Activated T-cell treated with anti-CD3 and anti-CD28 coated beads, Interleukin-2, amount 50 U/mL, for 24 hours (primary cell): ENCODE results near the gene ADGRG6.
A peak's percentile ranks its signal among the peaks of the same experiment; 100 is the strongest.

Experiments
- DNase-seq: peaks from one replicate; pipeline ENCODE4 v3.0.0-alpha.2; 2020
- H3K27ac Mint-ChIP-seq: 2 replicates; pipeline ENCODE4 v1.8.0; 2020; ENCODE audit warnings: mild to moderate bottlenecking, mixed read lengths
- H3K27me3 Mint-ChIP-seq: 2 replicates; pipeline ENCODE4 v1.8.0; 2020; ENCODE audit warnings: mixed read lengths
- H3K36me3 Mint-ChIP-seq: 2 replicates; pipeline ENCODE4 v1.8.0; 2020; ENCODE audit warnings: low read depth, mixed read lengths
- H3K4me1 Mint-ChIP-seq: 2 replicates; pipeline ENCODE4 v1.8.0; 2020; ENCODE audit warnings: low read depth, mixed read lengths
- H3K4me3 Mint-ChIP-seq: 2 replicates; pipeline ENCODE4 v1.8.0; 2020; ENCODE audit warnings: mild to moderate bottlenecking, moderate library complexity, mixed read lengths
- H3K9me3 Mint-ChIP-seq: 2 replicates; pipeline ENCODE4 v1.8.0; 2020; ENCODE audit warnings: mixed read lengths

Gene ADGRG6

DNA sequence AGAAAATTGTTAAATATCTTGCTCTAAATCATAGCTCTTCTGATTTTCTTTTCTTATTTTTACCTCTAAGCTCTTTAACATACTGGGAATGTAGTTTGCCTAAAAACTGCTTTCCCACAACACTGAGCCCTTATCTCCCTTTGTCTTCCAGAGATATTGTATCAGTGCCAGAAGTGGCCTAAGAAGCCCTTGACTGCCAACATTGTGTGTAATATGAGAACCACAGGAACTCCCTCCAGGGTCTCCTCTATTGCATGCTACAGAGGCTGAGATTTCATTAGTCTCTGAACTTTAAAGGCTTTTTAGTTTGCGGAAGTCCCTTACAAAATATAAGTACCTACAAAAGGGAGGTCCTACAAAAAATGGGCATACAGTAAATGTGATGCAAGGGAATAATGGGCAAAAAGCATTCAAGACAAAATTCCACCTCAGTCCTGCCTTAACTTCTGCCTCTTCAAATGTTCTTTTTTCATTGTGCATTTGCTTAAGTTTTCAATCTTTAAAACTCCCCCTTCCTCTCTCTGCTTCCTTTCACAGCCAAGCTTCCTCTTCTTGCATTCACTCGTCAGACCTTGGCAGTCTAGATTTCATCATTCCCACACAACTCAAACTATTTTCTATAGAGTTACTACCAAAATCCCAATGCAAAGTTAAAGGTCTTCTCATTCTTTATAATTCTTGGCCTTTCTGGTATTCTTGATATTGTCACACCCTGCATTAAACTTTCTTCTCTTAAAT is 76.5 kb downstream of the ADGRG6 start:
- H3K36me3 Mint-ChIP-seq = no peaks in the 10 kb centered on the region
- peaks cover 11% of the 10 kb centered on the region for H3K27me3 Mint-ChIP-seq
- no peak for DNase-seq
- no peak overlapping the region for H3K27ac Mint-ChIP-seq
- H3K9me3 Mint-ChIP-seq = no peaks in the 10 kb centered on the region
- no peaks in the 10 kb centered on the region for H3K4me1 Mint-ChIP-seq
- H3K4me3 Mint-ChIP-seq = no peak overlapping the region

DNA sequence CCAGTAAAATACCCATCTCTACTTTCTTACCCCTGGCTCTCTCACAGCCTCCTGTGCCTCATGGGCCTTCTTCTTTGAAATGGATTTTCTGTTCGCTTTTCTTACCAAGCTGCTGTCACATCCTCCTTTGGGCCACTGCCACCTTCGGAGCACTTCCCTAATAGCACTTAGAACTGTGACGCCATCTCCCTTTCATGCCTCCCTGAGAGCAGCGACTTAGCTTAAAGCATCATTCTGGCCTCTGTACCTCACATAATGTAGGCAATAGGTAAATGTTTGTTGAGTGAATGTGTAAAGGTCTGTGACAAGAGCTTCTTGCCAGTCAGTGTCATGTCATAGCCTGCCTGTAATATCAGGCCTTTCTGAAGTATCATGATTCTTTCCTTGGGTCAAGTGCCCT is 78.8 kb downstream of the ADGRG6 start:
- Mint-ChIP-seq H3K27ac (no peak overlapping the region), H3K27me3 (peaks cover 6% of the 10 kb centered on the region), H3K9me3 (no peaks in the 10 kb centered on the region), H3K4me1 (no peaks in the 10 kb centered on the region), H3K4me3 (no peak overlapping the region), H3K36me3 (no peaks in the 10 kb centered on the region)
- no peak for DNase-seq

GRCh38 chr6:142381181-142381580 is 79.4 kb downstream of the ADGRG6 start:
- Mint-ChIP-seq H3K36me3 (no peaks in the 10 kb centered on the region), H3K27ac (no peak overlapping the region), H3K4me1 (no peaks in the 10 kb centered on the region), H3K4me3 (no peak overlapping the region), H3K9me3 (no peaks in the 10 kb centered on the region), H3K27me3 (peaks cover 6% of the 10 kb centered on the region)
- DNase-seq = no peak

DNA sequence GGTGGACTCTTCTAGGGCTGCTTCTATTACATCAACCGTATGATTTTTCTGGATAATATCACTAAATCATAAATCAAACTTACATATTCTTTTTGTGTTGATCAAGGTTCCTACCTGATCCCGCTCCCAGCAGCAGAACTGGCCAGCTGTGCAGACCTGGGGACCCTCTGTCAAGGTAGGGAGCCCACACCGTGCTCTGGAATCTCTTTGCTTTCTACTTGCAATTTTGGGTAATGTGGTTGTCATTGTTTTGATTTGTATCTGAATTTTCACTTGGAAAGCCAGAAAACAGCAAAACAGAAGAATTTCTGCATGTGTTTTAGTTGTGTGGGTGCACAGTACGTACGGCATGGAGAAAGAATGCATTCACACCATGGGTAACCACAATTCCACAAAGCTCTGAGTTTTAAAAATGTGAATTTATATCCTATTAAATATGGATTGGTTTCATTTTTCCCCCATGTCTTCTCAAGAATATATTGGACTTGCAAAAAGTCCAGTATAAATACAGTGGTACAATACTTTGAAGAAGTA is 80.1 kb downstream of the ADGRG6 start:
- no peaks in the 10 kb centered on the region for H3K4me1 Mint-ChIP-seq
- H3K27me3 Mint-ChIP-seq = peaks cover 5% of the 10 kb centered on the region
- no peak overlapping the region for H3K27ac Mint-ChIP-seq
- no peaks in the 10 kb centered on the region for H3K36me3 Mint-ChIP-seq
- DNase-seq = no peak
- H3K4me3 Mint-ChIP-seq = no peak overlapping the region
- H3K9me3 Mint-ChIP-seq = no peaks in the 10 kb centered on the region

DNA sequence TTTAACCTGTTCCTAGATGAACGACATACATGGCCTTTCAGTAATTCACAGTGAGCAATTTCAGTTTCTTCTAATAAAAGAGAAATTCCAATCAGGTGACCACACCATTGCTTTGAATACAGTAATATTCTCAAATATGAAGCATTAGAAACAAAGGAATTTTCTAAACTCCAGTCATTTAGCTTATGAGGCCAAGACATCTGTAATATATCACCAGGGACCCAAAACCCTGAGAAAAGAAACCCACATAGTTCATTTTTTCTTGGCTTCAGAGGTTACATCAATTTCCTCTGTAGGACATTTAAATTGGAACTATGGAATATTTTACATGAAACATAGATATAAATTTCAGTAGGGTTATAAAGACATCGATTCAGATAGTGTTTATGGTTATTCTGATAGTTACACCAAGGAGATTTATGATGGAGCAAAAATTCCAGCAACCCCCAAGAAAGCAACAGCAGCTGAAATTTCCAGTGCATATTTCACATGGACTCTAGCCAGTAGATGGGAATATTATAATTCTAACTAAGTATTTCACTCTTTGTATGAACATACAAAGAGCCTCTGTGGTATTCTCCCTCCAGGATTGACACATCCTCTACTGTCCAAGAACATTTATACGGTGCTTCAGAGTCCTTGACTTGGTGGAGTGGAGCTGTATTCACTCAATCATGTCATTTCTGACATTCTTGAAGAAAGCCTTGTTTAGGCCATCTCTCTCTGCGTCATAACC is 82.9 kb downstream of the ADGRG6 start:
- Mint-ChIP-seq H3K4me1 (no peaks in the 10 kb centered on the region), H3K27ac (no peak overlapping the region), H3K4me3 (no peak overlapping the region), H3K36me3 (no peaks in the 10 kb centered on the region), H3K27me3 (peaks cover 4% of the 10 kb centered on the region), H3K9me3 (no peaks in the 10 kb centered on the region)
- DNase-seq = no peak

DNA sequence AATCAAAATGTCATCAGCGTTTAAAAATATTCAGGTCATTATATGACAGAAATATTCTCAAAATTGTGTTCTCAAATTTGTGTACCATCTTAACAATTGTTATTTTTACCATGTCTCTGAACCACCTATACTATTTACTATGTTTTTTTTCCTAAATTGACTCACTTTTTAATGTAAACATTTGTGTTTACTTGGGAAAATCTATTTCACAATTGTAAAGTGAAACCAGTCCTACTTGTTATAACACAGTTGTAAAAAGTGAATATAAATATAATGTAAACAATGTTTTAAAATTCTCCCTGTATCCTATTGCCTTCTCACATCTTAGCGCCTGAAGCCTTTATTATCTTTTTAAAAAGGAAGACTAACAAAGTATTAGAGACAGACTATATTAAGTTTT is 83.5 kb downstream of the ADGRG6 start:
- no peaks in the 10 kb centered on the region for H3K27me3 Mint-ChIP-seq
- no peak overlapping the region for H3K4me3 Mint-ChIP-seq
- H3K9me3 Mint-ChIP-seq = no peaks in the 10 kb centered on the region
- no peak overlapping the region for H3K27ac Mint-ChIP-seq
- no peaks in the 10 kb centered on the region for H3K36me3 Mint-ChIP-seq
- no peaks in the 10 kb centered on the region for H3K4me1 Mint-ChIP-seq
- no peak for DNase-seq

DNA sequence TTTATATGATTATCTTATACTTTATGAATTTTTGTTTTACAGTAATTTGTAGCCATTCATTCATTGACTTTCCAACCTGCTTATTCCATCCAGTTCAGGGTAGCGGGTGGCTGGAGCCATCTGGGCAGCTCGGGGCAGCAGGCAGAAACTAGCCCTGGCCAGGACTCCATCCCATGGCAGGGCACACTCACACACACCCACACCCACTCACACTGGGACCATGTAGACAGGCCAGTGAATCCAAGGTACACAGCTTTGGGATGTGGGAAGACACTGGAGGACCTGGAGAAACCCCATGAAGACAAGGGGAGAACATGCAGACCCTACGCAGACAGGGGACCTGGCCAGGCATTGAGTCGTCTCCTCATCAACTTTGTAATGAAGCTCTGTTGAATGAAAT is 84.8 kb downstream of the ADGRG6 start:
- Mint-ChIP-seq H3K27me3 (no peaks in the 10 kb centered on the region), H3K4me3 (no peak overlapping the region), H3K9me3 (no peaks in the 10 kb centered on the region), H3K27ac (no peak overlapping the region), H3K36me3 (no peaks in the 10 kb centered on the region), H3K4me1 (peaks cover 2% of the 10 kb centered on the region)
- no peak for DNase-seq

DNA sequence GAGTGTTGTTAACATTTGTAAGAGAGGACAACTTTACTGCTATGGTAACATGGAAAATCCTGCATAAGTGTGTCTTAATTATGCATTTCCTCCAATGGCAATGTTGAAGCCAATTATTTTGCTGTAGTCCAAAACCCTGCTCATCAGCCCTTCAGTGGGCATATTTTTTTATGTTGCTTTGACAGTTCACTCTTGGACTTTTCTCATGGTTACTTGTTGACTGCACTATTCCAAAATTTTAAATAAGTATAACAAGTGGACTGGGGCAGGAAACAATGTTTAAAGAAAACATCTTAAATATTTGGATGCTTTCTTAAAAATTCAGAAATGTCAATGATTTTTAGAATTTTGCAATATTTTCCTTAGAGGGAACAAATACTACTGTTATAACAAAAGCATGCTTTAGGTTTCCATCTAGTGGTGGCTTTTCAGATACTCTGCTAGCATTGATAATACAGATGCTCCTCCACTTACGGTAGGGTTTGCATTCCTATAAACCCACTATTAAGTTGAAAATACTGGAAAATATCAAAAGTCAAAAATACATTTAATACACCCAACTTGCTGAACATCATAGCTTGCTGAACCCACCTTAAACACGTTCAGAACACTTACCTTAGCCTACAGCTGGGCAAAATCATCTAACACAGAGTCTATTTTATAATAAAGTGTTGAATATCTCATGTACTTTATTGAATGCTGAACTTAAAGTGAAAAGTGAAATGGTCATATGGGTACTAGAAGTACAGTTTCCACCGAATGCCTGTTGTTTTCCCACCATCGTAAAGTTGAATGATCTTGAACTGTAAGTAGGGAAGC is 86.4 kb downstream of the ADGRG6 start:
- no peaks in the 10 kb centered on the region for H3K9me3 Mint-ChIP-seq
- DNase-seq = no peak
- H3K27ac Mint-ChIP-seq = no peak overlapping the region
- no peaks in the 10 kb centered on the region for H3K36me3 Mint-ChIP-seq
- peaks cover under 1% of the 10 kb centered on the region for H3K27me3 Mint-ChIP-seq
- peaks cover 2% of the 10 kb centered on the region for H3K4me1 Mint-ChIP-seq
- H3K4me3 Mint-ChIP-seq = no peak overlapping the region

DNA sequence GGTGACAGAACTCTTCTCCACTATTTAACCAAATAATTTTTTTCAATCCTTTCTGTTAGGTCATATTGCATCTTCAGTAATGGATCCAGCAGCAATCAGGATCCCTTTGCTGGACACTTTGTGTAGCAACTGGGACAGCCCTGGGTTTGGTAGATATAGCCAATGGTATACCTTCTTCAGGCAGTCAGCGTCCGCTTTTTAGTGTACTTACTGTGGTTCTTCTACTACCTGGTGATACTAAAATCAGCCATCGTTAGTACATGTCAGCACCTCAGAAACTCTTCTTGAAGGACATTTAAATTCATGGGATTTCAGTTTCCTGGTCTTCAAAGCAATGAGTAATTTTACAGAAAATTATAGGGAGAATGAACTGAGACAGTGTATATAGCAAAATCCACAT is 93.5 kb downstream of the ADGRG6 start:
- Mint-ChIP-seq H3K27me3 (peaks cover 21% of the 10 kb centered on the region), H3K4me1 (peaks cover 36% of the 10 kb centered on the region), H3K36me3 (no peaks in the 10 kb centered on the region), H3K9me3 (no peaks in the 10 kb centered on the region), H3K27ac (peak overlapping the region; percentile 53), H3K4me3 (no peak overlapping the region)
- DNase-seq = no peak

- peaks cover 41% of the 10 kb centered on the region for H3K4me1 Mint-ChIP-seq
- H3K27me3 Mint-ChIP-seq = peaks cover 21% of the 10 kb centered on the region
- H3K4me3 Mint-ChIP-seq = peak overlapping the region; percentile 1
- no peaks in the 10 kb centered on the region for H3K9me3 Mint-ChIP-seq
- H3K27ac Mint-ChIP-seq = peak overlapping the region; percentile 53
- no peaks in the 10 kb centered on the region for H3K36me3 Mint-ChIP-seq
- no peak for DNase-seq
Observed at GRCh38 chr6:142395768-142396231, 94.0 kb downstream of the ADGRG6 start.

DNA sequence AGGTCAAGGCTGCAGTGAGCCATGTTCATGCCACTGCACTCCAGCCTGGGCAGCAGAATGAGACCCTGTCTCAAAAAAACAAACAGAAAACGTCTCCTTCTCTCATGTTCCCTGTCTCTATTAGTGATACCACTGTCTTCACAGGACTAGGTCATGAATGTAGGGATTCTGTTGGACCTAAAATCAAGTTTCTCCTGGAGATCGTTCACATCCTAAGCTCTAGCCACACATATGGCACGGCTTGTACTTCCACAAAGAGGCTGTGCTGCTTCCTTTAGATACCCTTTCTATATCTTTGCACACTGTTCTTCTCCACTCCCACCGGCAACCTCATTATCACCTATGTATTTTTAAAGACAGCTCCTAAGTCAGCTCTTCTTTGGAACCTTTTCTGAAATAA is 96.5 kb downstream of the ADGRG6 start:
- Mint-ChIP-seq H3K27me3 (peaks cover 19% of the 10 kb centered on the region), H3K4me1 (peaks cover 43% of the 10 kb centered on the region), H3K9me3 (no peaks in the 10 kb centered on the region), H3K36me3 (no peaks in the 10 kb centered on the region), H3K27ac (no peak overlapping the region), H3K4me3 (no peak overlapping the region)
- DNase-seq = no peak

DNA sequence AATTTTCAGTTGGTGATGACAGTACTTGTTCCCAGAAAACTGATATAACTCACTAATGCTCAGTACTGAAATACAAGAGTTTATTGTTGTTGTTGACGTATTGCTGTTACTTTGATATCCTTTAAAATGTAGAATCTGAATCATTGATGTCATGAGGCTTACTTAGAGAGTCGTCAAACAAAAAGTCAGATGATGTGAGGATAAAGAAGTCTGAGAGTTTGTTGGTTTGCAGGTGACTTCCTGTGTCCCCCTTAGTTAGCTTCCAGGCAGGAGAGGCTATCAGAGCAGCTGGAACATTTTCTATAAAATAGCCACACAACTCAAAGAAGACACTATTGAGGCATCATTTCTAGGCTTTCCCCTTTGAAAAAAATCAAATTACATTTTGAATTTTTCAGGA is 97.9 kb downstream of the ADGRG6 start:
- Mint-ChIP-seq H3K27me3 (peaks cover 14% of the 10 kb centered on the region), H3K36me3 (no peaks in the 10 kb centered on the region), H3K27ac (no peak overlapping the region), H3K4me3 (no peak overlapping the region), H3K9me3 (no peaks in the 10 kb centered on the region), H3K4me1 (peaks cover 34% of the 10 kb centered on the region)
- no peak for DNase-seq

GRCh38 chr6:142400495-142400894 is 98.7 kb downstream of the ADGRG6 start:
- Mint-ChIP-seq H3K36me3 (no peaks in the 10 kb centered on the region), H3K4me3 (no peak overlapping the region), H3K27me3 (peaks cover 14% of the 10 kb centered on the region), H3K4me1 (peaks cover 26% of the 10 kb centered on the region), H3K27ac (no peak overlapping the region), H3K9me3 (no peaks in the 10 kb centered on the region)
- no peak for DNase-seq

GRCh38 chr6:142401838-142402237 is 100.0 kb downstream of the ADGRG6 start:
- peaks cover 16% of the 10 kb centered on the region for H3K4me1 Mint-ChIP-seq
- DNase-seq = no peak
- H3K27ac Mint-ChIP-seq = no peak overlapping the region
- H3K4me3 Mint-ChIP-seq = no peak overlapping the region
- no peaks in the 10 kb centered on the region for H3K36me3 Mint-ChIP-seq
- peaks cover 14% of the 10 kb centered on the region for H3K27me3 Mint-ChIP-seq
- H3K9me3 Mint-ChIP-seq = no peaks in the 10 kb centered on the region
